Large intestine (tissue), 3 donors: ENCODE data around the gene DIS3L2. TPM values are rescaled to one million over a fixed set of nuclear protein-coding genes. Genes with fewer than 3 reads are reported as not detected.

Experiments used
- DNase-seq, 2 donors: peaks; one replicate each; pipeline versions ENCODE4 v3.0.0 to v3.0.0-alpha.2; 2013
- H3K27ac ChIP-seq: one replicate; pipeline ENCODE4 v1.5.1; 2013; ENCODE audit warnings: low read length
- H3K27me3 ChIP-seq: 2 replicates; pipeline ENCODE4 v1.6.1; 2013; ENCODE audit warnings: low read length; ENCODE audit not compliant: control insufficient read depth, insufficient read depth
- H3K36me3 ChIP-seq: 2 replicates; pipeline ENCODE4 v1.6.1; 2013; ENCODE audit warnings: low read length; ENCODE audit not compliant: control insufficient read depth, insufficient read depth
- H3K4me1 ChIP-seq: one replicate; pipeline ENCODE4 v1.6.1; 2013; ENCODE audit warnings: low read length; ENCODE audit not compliant: control insufficient read depth, insufficient read depth
- H3K4me3 ChIP-seq: one replicate; pipeline ENCODE4 v1.5.1; 2013; ENCODE audit warnings: low read length
- H3K9me3 ChIP-seq: one replicate; pipeline ENCODE4 v1.6.1; 2013; ENCODE audit warnings: mild to moderate bottlenecking, low read depth, low read length, moderate library complexity; ENCODE audit not compliant: control insufficient read depth
- WGBS: methylation state at CpG from one replicate; pipeline ENCODE4 v1.1.5; 2013; ENCODE audit warnings: low lambda C conversion rate; ENCODE audit not compliant: insufficient coverage; 5-methylcytosine and 5-hydroxymethylcytosine counted together
- polyA plus RNA-seq: library from polyadenylated mRNA; unstranded; fragments of 120-200 nt; gene quantifications from one replicate; pipeline ENCODE4 v1.2.1, GENCODE V29; 2013

The DIS3L2 gene
- polyA plus RNA-seq, 1 donor = 23.6 TPM

DNA sequence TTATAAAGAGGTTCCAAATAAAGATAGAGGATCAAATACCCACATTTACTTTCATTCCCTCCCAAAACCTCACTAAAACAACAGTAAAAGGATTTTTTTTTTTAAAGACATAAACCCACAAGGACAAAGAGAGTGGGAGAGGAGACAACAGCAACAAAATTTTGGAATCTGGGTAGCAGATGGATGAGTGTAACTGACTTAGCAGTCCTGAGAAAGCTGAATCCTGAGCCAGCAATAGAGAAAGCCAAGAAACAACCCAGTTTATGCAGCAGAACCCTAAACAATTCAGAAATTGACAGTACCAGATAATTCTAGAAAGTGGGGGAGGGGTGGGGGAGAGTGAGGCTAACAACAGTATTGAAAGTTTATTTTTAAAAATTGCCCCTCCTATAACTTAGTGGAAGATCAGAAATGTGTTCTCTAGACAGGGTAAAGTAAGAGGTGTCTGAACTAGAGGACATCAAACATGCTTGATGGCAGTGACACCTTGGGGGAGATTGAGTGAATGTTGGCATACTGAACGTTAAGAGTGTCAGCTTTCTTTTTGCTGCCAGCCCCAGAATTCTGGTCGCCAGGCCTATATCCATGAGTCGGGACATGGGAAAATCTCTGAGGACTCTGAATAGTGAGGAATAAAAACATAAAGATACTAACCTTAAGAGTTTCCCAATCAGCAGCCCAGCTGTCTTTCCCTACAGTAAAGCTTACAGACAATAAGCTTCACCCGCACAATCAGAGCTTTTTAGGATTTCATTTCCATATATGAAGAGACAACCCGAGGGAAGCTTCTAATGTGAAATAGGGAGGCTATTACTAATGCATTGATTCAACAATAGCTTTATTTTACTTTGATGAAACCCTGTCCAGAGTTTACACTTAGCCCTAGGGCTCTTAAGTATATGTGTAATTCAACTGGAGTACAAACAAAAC is 289.0 kb downstream of the DIS3L2 start:
- H3K9me3 ChIP-seq = no peaks in the 10 kb centered on the region
- H3K4me1 ChIP-seq = no peaks in the 10 kb centered on the region
- DNase-seq = no peak
- WGBS = no CpG with 5 or more reads among the region's 5 CpGs
- no peaks in the 10 kb centered on the region for H3K27me3 ChIP-seq
- peaks cover 9% of the 10 kb centered on the region for H3K36me3 ChIP-seq
- no peak overlapping the region for H3K4me3 ChIP-seq
- H3K27ac ChIP-seq = no peak overlapping the region

DNA sequence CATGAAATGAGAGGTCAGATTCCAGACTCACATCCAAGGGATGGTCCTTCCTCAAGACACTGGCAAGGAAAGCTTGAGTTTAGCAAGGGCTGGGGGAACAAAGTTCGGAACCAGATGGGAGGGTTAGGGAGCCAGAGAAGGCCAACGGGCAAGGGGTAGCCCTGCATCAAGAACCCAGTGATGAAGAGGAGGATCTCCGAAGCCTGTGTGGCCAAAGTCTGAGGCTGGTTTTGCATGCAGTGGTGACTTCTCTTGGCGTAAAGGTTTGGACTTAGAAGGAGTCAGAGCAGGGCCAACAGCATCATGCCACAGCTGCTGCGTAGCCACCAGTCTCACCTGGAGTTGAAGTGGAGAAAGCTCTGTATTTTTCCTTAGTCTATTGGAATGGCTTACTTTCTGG is 293.5 kb downstream of the DIS3L2 start:
- Histone ChIP-seq H3K4me1 (no peaks in the 10 kb centered on the region), H3K27me3 (no peaks in the 10 kb centered on the region), H3K9me3 (no peaks in the 10 kb centered on the region), H3K27ac (no peak overlapping the region), H3K4me3 (no peak overlapping the region), H3K36me3 (peaks cover 9% of the 10 kb centered on the region)
- WGBS = no CpG with 5 or more reads among the region's 5 CpGs
- no peak for DNase-seq

DNA sequence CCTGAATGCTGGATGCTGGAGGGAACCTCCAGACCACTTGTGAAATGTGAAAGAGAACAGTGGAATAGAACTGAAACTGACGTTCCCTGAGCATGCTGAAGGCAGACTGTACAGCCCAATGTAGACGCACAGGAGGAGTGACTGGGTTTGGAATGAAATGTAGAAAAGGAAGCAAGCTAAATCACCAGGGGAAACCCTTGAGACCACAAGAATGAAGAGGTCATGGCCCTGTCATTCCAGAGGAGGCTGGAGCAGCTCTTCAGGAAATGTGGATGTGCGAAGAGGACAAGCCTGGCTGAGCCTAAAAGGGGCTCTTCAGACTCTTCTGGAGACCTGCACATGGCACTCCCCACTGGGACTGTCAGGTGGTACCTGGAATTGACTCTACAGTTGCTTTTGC is 298.6 kb downstream of the DIS3L2 start:
- DNase-seq = peak; percentile 3 to 11
- H3K4me3 ChIP-seq = no peak overlapping the region

DNA sequence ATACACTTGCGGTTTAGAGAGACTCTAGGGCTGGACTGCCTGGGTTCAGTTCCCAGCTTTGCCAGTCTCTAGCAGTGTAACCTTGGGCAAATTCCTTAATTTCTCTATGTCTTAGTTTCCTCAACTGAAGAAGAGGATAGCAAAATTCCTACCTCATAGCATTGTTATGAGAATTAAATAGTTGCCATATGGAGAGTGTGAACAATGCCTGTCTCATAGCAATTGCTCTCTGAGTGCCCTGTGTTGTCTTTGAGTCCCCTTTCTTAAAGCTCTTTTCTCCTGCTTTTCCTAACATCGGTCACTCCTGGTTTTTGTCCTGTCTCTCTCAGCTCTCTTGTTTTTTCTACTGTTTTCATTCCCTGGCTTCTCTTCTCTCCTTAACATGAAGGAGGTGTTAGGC is 300.3 kb downstream of the DIS3L2 start:
- WGBS = 88% methylated on average over 1 of the region's 2 CpGs
- no peaks in the 10 kb centered on the region for H3K27me3 ChIP-seq
- DNase-seq = no peak

More for the DNA sequence above, 298.6 kb downstream of the DIS3L2 start:
- Histone ChIP-seq H3K27me3 (no peaks in the 10 kb centered on the region), H3K9me3 (no peaks in the 10 kb centered on the region), H3K27ac (no peak overlapping the region), H3K4me1 (no peaks in the 10 kb centered on the region), H3K36me3 (peaks cover 37% of the 10 kb centered on the region)
- no CpG with 5 or more reads among the region's 3 CpGs for WGBS

DNA sequence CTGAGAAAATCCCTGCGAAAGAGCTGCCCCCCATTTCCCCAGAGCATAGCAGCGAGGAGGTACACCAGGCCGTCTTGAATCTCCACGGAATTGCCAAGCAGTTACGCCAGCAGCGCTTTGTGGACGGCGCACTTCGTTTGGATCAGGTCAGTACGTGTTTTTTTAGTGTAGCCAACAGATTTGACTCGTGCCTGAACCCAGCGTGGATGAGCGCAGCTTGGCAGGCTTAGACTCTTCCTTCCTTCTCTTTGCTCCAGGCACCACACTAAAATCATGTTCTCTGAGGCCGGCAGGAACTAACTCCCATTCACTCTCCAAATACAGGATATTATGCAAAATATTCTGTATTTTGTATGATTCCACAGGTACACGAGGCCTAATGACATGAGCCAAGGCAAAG is 301.8 kb downstream of the DIS3L2 start:
- Histone ChIP-seq H3K36me3 (peaks cover 48% of the 10 kb centered on the region), H3K4me3 (no peak overlapping the region), H3K4me1 (no peaks in the 10 kb centered on the region), H3K27ac (no peak overlapping the region), H3K9me3 (no peaks in the 10 kb centered on the region), H3K27me3 (no peaks in the 10 kb centered on the region)
- DNase-seq = no peak
- no CpG with 5 or more reads among the region's 15 CpGs for WGBS

More for the DNA sequence above, 300.3 kb downstream of the DIS3L2 start:
- Histone ChIP-seq H3K4me1 (no peaks in the 10 kb centered on the region), H3K9me3 (no peaks in the 10 kb centered on the region), H3K36me3 (peaks cover 46% of the 10 kb centered on the region), H3K27ac (no peak overlapping the region), H3K4me3 (no peak overlapping the region)

DNA sequence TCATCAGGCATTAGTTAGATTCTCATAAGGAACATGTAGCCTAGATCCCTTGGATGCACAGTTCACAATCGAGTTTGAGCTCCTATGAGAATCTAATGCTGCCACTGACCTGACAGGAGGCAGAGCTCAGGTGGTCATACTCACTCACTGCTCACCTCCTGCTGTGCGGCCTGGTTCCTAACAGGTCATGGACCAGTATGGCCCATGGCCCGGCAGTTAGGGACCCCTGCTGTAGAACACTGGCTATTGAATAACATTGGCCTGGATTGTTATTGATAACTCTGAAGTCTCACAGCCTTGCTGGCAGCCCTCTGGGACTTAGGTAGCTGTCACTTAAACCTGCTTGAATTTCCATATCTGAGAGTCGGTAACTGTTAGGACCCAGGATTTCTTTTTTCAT is 302.6 kb downstream of the DIS3L2 start:
- no CpG with 5 or more reads among the region's 4 CpGs for WGBS
- Histone ChIP-seq H3K36me3 (peaks cover 49% of the 10 kb centered on the region), H3K9me3 (no peaks in the 10 kb centered on the region), H3K27me3 (no peaks in the 10 kb centered on the region), H3K4me3 (no peak overlapping the region), H3K27ac (no peak overlapping the region), H3K4me1 (no peaks in the 10 kb centered on the region)
- no peak for DNase-seq

DNA sequence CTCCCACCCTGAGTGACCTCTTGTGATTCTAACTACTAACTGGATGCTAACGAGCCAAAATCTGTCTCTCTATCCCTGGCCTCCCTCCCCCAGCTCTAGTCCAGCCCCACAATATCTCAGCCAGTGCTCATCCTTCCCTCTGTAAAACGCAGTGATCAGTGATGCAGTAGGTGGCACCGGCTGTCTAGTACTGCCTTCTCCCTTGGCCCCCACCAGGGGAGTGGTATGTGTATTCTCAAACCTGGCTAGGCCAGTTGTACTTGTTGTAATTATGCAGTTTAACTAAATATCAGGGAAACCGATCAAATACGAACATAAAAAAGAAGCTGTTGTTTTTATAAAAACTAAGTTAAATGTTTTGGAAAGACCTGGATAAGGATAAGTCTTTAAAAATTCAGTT is 303.8 kb downstream of the DIS3L2 start:
- Histone ChIP-seq H3K36me3 (peaks cover 47% of the 10 kb centered on the region), H3K27ac (no peak overlapping the region), H3K9me3 (no peaks in the 10 kb centered on the region), H3K4me1 (no peaks in the 10 kb centered on the region), H3K27me3 (no peaks in the 10 kb centered on the region), H3K4me3 (no peak overlapping the region)
- DNase-seq = no peak
- 90% methylated on average over 2 of the region's 5 CpGs for WGBS

DNA sequence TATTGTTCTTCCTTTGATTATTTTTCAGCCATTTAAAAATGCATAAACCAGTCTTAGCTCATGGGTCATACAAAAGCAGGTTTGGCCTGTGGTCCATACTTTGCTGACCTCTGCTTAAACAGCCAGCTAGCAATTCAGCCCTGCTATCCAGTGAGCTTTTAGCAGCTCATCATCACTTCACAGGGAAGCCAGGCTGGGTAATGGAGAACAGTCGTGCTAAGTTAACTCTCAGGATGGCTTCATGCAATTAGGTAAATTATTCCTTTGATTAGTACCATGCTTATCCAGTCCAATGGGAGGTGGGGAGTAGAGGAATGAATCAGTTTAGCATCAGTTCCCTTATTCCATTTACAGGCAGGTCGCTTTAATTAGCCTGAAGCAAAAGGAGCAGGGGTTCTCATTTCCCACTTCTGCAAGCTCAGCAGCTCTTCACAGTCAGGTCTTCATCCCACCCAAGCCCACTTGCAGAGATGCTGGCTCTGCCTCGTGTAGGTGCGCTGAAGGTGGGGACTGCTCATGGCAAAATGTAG is 307.2 kb downstream of the DIS3L2 start:
- Histone ChIP-seq H3K36me3 (peaks cover 40% of the 10 kb centered on the region), H3K4me1 (no peaks in the 10 kb centered on the region), H3K9me3 (no peaks in the 10 kb centered on the region), H3K4me3 (no peak overlapping the region), H3K27ac (no peak overlapping the region), H3K27me3 (no peaks in the 10 kb centered on the region)
- DNase-seq = no peak
- no CpG with 5 or more reads among the region's 4 CpGs for WGBS

DNA sequence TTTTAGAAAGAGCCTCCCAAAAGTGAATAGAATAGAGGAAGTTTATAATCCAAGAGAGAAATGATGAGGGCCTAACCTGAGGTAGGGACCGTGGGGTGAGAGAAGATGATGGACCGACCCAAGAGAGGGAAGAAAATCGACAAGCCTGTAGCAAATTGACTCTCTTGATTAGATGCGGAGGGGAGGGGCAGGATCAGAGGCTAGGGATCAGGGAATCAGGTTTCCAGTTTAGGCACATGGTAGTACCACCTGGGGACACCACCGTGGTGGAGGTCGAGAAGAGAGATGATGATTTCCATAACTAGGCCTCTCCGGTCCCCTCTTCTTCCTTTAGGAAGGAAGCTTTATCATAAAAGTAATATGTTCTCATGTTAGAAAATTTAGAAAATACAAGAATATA is 308.4 kb downstream of the DIS3L2 start:
- H3K4me3 ChIP-seq = no peak overlapping the region
- H3K4me1 ChIP-seq = no peaks in the 10 kb centered on the region
- H3K27ac ChIP-seq = no peak overlapping the region
- H3K27me3 ChIP-seq = no peaks in the 10 kb centered on the region
- peaks cover 33% of the 10 kb centered on the region for H3K36me3 ChIP-seq
- no peaks in the 10 kb centered on the region for H3K9me3 ChIP-seq
- no peak for DNase-seq
- 100% methylated on average over 2 of the region's 7 CpGs for WGBS

DNA sequence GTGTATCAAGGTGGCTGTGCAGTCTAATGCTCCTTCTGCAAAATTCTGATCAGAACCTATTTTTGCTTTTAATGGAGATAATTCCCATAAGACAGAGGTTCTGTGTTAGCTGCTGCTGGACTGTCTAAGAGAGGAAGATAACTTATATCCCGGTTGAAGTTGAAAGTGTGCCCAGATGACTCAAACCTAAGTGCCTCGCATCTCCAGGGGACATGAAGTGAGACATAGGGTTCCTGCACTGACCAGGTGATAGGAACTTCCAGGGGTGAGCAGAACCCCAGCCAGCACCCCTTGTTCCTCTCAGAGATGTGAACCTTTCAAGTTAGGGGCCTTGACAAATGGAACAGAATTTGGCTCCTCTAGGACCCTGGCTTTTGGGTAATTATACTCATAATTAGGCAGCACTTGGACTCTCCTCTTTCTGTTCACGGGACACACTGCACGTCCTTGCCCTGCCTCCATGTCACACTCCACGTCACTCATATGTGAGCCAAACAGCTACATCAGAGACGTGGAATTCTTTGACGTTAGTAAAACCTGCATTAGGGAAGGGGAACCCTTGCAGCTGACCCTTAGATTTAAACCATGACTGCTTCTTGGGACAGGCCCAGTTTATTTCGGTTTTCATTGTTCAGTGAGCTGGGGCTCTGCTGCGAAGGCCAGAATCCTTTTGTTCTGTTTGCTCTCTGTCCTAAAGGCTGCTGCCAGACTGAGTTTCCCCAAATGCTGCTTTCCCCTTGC is 312.6 kb downstream of the DIS3L2 start:
- H3K36me3 ChIP-seq = peaks cover 20% of the 10 kb centered on the region
- no peaks in the 10 kb centered on the region for H3K4me1 ChIP-seq
- peaks cover 1% of the 10 kb centered on the region for H3K9me3 ChIP-seq
- WGBS = no CpG with 5 or more reads among the region's 9 CpGs
- DNase-seq = no peak
- H3K27ac ChIP-seq = no peak overlapping the region
- no peaks in the 10 kb centered on the region for H3K27me3 ChIP-seq
- no peak overlapping the region for H3K4me3 ChIP-seq
